ENCODE results near the gene IL23A.
"Not testable (repeated sequence)": the region's sequence is repeated elsewhere in the genome, so short reads cannot be mapped to it uniquely, and the experiment has no call there.

Gene IL23A

DNA sequence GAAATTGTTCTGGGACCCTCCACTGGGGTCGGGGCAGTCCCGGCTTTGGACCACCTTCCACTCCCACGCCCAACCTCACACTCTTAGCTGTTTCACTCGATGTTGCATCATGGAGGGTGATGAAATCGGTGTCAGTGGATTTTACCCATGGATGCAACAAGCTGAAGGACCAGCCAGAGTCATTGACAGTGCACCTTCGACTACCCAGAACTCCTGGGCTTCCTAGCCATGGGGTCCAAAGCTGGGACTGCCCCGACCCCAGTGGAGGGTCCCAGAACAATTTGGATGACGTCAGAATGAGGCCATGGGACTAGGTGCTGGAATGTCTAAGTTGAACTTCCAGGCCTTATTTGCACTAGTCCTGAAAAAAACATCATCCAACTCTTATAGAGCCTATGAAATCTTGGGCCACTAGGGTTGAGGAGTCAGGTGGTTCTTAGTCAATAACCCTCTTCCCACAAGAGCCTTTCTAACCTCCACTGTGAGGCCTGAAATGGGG, 882 bp upstream of the IL23A start:
- ATAC-seq (no peak), DNase-seq (peak; percentile 35 to 69)
- Mint-ChIP-seq H3K9me3 (no peaks in the 10 kb centered on the region), H3K27me3 (no peaks in the 10 kb centered on the region), H3K27ac (peak overlapping the region; percentile 93 to 99), H3K4me1 (peaks cover 58% of the 10 kb centered on the region), H3K4me3 (peak overlapping the region; percentile 64 to 97)

DNA sequence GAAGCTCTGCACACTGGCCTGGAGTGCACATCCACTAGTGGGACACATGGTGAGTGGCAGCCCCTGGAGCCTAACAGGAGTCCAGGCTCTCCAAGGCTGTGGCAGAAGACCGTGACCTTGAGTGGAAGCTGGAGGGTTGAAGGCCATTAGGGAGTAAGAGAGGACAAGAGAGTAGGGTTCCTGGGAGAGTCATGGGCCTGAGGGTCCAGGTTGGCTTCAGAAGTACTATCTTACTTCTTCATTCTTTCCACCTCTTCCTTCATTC, 406 bp downstream of the IL23A start:
- peaks cover 50% of the 10 kb centered on the region for H3K4me1 Mint-ChIP-seq
- H3K27ac Mint-ChIP-seq, result peak overlapping the region; percentile 99
- DNase-seq, result no peak
- ATAC-seq, result no peak
- no peaks in the 10 kb centered on the region for H3K27me3 Mint-ChIP-seq
- H3K4me3 Mint-ChIP-seq, result peak overlapping the region; percentile 94 to 97
- no peaks in the 10 kb centered on the region for H3K9me3 Mint-ChIP-seq

GRCh38 chr12:56341616-56342015, 2.9 kb downstream of the IL23A start:
- no peaks in the 10 kb centered on the region for H3K9me3 Mint-ChIP-seq
- DNase-seq (no peak), ATAC-seq (no peak)
- H3K27me3 Mint-ChIP-seq, result no peaks in the 10 kb centered on the region
- no peak overlapping the region for H3K4me3 Mint-ChIP-seq
- peaks cover 38% of the 10 kb centered on the region for H3K4me1 Mint-ChIP-seq
- H3K27ac Mint-ChIP-seq, result no peak overlapping the region

GRCh38 chr12:56342290-56342689, 3.6 kb downstream of the IL23A start:
- not testable (repeated sequence) for H3K4me3 Mint-ChIP-seq, DNase-seq, H3K9me3 Mint-ChIP-seq, H3K27ac Mint-ChIP-seq, ATAC-seq, H3K27me3 Mint-ChIP-seq
- peaks cover 31% of the 10 kb centered on the region for H3K4me1 Mint-ChIP-seq

- H3K4me3 Mint-ChIP-seq, result no peak overlapping the region
These were observed 8.0 kb downstream of the IL23A start for GRCh38 chr12:56346675-56347074.

DNA sequence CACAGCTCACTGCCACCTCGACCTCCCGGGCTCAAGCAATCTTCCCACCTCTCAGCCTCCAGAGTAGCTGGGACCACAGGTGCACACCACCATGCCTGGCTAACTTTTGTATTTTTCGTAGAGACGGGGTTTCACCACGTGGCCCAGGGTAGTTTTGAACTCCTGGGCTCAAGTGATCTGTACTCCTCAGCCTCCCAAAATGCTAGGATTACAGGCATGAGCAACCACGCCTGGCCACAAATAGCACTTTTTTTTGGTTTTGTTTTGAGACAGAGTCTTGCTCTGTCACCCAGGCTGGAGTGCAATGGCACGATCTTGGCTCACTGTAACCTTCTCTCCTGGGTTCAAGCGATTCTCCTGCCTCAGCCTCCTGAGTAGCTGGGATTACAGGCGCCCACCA, 8.6 kb downstream of the IL23A start:
- DNase-seq, ATAC-seq, H3K9me3 Mint-ChIP-seq, H3K27ac Mint-ChIP-seq, H3K4me3 Mint-ChIP-seq, H3K4me1 Mint-ChIP-seq, H3K27me3 Mint-ChIP-seq: not testable (repeated sequence)

More at GRCh38 chr12:56346675-56347074, 8.0 kb downstream of the IL23A start:
- Mint-ChIP-seq H3K27me3 (no peaks in the 10 kb centered on the region), H3K4me1 (no peaks in the 10 kb centered on the region), H3K27ac (no peak overlapping the region), H3K9me3 (no peaks in the 10 kb centered on the region)
- ATAC-seq (peak; percentile 41), DNase-seq (no peak)

DNA sequence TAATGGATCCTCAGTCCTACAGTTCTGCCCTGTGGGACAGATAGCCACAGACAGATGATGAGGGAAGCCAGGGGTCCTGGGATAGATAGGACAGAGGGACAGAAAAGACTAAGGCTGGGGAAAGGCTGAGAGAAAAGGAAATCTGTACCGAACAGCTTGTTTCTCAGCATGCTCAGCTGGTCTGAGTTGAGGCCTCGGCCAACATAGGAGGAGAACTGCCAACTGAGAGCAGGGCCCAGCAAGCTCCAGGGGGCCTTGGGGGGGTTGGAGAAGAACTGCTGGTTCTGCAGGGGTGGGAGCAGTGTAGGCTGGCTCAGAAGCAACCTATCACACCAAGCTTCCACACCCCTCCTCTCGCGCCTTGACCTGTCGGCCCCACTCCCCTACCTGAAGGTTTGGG, 10.1 kb downstream of the IL23A start:
- no peaks in the 10 kb centered on the region for H3K4me1 Mint-ChIP-seq
- no peak overlapping the region for H3K4me3 Mint-ChIP-seq
- peak overlapping the region in 1 of 2 donors; percentile 91 for H3K27ac Mint-ChIP-seq
- no peak for DNase-seq
- no peaks in the 10 kb centered on the region for H3K9me3 Mint-ChIP-seq
- no peaks in the 10 kb centered on the region for H3K27me3 Mint-ChIP-seq
- ATAC-seq, result no peak

DNA sequence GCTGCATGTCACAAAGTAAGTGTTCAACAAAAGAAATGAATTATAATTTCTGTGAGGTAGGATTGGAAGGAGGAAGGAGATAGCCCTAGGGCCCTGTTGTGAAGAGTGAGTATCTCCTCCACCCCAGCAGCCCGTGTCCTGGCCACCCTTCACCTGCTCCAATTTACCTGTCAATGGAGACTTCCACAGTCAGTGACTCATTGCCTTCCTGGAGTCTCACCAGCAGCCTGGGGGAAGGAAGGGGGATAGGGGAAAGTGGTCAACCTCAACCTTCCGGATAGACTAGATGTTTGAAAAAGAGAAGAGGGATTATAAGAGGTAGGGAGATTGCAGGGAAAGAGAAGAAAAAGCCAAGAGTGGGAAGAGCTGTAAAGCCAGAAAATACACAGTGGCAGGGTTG, 12.0 kb downstream of the IL23A start:
- Mint-ChIP-seq H3K27me3 (no peaks in the 10 kb centered on the region), H3K4me3 (no peak overlapping the region), H3K4me1 (no peaks in the 10 kb centered on the region), H3K9me3 (no peaks in the 10 kb centered on the region), H3K27ac (no peak overlapping the region)
- DNase-seq, result no peak
- ATAC-seq, result no peak

DNA sequence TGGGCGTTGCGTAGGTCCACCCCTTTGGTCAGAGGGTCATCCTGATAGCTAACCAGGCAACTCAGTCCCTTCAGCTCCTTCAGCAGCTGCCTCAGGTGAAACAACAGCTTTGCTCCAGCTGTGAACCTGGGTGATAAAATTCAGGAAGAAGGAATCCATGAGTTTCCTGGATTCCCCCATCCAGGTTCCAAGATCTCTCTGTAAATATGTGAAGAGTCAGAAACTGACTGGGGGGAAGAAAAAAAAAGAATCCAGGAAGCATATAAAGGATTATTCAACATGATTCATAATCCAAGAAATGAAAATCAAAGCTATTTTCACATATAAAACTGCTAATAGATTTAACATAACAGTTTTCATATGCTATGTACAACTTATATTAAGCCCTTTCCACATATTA, 12.6 kb downstream of the IL23A start:
- H3K4me3 Mint-ChIP-seq, result no peak overlapping the region
- no peaks in the 10 kb centered on the region for H3K4me1 Mint-ChIP-seq
- DNase-seq (no peak), ATAC-seq (no peak)
- H3K27ac Mint-ChIP-seq, result no peak overlapping the region
- no peaks in the 10 kb centered on the region for H3K9me3 Mint-ChIP-seq
- no peaks in the 10 kb centered on the region for H3K27me3 Mint-ChIP-seq

DNA sequence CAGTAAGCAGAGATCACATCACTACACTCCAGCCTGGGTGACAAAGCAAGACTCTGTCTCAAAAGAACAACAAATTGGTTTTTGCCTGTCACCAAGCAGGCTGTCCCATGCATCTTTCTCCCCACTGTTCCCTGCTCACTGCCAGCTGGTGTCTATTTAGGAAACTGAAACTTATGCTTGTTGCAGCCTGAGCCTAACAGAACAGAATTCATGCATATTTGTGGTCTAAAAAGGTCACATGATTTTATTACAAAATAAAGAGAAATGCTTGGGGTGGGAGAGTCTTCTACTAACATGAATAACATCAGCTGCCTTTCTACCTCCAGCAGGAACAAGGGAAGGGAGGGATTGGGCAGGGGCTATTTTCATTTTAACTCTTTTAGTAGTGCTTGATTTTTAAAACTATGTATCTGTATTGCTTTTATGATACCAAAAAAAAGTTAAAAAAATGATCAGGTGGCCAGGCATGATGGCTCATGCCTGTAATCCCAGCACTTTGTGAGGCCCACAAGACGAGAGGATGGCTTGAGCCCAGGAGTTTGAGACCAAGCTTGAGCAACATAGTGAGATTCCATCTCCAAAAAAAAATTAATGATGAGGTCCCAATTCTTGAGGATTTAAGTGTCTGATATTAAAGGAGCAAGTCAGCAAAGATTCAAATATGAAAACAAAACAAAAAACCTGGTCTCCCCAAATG, 20.3 kb downstream of the IL23A start:
- DNase-seq, result no peak
- H3K9me3 Mint-ChIP-seq, result no peaks in the 10 kb centered on the region
- ATAC-seq, result no peak
- H3K27ac Mint-ChIP-seq, result peak overlapping the region; percentile 99 to 100
- H3K4me3 Mint-ChIP-seq, result peak overlapping the region; percentile 96 to 98
- H3K27me3 Mint-ChIP-seq, result no peaks in the 10 kb centered on the region
- peaks cover 33% of the 10 kb centered on the region for H3K4me1 Mint-ChIP-seq

DNA sequence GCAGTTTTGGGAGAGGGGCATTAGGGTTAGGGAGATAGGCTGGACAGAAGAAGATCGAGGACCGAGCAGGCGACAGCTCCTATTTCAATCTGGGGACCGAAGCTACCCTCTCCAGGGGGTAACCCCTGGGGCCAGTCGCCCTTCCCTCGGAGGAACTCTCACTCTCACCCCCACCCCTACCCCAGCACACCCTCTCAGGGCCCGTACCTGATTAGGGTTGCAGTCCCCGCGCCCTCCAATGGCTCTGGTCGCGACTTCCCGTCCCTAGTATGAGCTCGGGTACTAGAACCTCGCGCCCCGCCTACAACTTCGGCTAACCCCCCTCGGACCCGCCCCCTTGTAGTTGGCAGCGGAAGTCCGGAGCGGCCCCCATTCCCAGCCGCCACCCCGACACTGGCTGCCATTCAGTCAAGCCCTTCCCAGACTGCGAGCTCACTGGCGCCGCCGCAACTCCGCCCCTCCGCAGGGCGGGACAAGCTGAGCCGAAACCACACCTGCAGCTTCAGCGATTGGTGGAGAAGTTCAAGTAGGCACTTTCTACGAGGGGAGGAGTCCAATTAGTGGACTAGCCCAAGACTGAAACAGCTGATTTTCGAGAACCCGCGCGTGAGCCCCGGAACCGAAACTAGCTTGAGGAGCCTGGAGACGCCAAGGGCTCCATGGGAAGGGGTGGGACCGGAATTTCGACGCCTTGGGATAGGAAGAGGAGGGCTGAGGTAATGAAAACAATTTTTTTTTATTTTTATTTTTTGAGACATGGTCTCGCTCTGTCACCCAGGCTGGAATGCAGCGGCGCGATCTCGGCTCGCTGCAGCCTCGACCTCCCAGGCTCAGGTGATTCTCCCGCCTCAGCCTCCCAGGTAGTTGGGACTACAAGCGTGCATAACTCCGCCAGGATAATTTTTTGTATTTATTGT, 21.4 kb downstream of the IL23A start, which contains the start of gene STAT2:
TSS of gene STAT2 (minus strand) at position 257 of the 917 bp plus-strand sequence. CDS start 3,536 bp downstream, outside the sequence.
- peak; percentile 99 to 100 for DNase-seq
- Mint-ChIP-seq H3K4me3 (peak within 1 kb of the TSS; percentile 96 to 98), H3K4me1 (peaks cover 33% of the 10 kb centered on the region), H3K27ac (peak within 1 kb of the TSS; percentile 99 to 100), H3K27me3 (no peaks in the 10 kb centered on the region), H3K9me3 (no peaks in the 10 kb centered on the region)
- ATAC-seq, result peak; percentile 98

DNA sequence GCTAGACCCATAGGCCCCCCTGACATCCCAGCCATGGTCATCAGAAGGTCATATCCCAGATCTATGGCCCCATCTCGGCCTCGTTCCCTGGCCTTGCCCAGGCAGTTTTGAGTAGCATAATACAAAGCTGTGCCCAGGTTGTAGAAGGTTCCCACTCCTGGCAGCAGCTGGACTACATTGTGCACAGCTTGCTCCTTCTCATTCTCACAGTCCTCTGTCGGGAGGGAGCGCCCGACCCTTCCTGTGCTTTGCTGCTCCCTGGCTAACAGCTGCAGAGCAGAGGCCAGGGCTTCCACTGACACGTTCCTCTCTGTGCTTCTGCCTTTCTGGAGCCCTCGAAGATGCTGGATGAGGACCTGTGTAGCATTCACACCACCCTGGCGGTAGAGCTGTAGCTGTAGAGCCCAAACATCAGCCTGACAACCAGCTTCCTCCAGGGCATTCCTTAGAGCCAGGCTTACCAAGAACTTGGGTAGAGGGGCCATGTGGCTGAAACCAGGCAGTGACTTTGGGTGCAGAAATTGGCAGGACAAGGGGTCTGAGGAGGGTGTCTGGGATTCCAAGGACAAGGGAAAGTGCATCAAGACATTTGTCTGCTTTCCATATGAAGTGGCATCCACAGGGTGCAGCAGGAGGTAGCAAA, 22.9 kb downstream of the IL23A start:
- Mint-ChIP-seq H3K9me3 (no peaks in the 10 kb centered on the region), H3K27ac (peak overlapping the region; percentile 99 to 100), H3K4me3 (peak overlapping the region; percentile 96 to 98), H3K27me3 (no peaks in the 10 kb centered on the region), H3K4me1 (peaks cover 33% of the 10 kb centered on the region)
- no peak for DNase-seq
- no peak for ATAC-seq

DNA sequence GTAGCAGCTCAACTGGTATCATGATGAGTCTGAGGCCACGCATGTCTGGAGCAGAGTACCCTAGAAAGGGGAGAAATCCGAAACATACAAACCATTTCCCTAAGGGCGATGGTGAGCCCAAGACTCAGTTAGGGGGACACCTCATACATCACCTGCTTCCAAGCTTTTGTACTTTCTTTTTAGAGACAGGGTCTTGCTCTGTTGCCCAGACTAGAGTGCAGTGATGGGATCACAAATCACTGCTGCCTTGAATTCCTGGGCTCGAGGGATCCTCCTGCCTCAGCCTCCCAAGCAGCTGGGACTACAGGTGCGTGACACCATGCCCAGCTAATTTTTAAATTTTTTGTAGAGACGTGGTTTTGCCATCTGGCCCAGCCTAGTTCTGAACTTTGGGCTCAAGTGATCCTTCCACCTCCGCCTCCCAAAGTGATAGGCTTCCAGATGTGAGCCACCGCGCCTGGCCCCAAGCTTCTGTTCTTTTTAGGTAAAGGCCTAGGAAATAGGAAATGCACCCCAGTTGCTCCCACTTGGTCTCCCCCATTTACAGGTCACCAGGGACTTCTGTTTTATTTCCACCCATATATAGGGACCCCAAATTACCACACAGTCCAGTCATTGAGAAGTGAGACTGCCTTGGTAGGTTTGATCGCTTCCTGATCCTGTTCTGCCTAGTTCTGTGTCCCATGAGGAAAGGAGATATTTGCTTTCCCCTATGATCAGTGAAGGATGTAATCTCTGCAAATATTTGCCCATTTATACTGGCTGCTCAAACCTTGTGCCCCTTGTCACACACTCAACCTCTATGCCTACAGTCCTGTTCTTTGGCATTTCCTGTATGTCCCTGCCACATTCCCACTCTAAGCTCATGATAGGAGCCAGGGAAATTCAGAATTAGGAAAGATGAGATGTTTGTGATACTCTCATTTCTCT, 23.7 kb downstream of the IL23A start, which contains the start of gene APOF:
TSS of gene APOF (minus strand) at position 728 of the 930 bp plus-strand sequence. CDS start at position 616, 112 bp downstream.
- Mint-ChIP-seq H3K4me1 (peaks cover 33% of the 10 kb centered on the region), H3K27ac (peak within 1 kb of the TSS in 1 of 2 donors; percentile 94), H3K9me3 (no peaks in the 10 kb centered on the region), H3K4me3 (peak within 1 kb of the TSS in 1 of 2 donors; percentile 96), H3K27me3 (no peaks in the 10 kb centered on the region)
- ATAC-seq (no peak), DNase-seq (no peak)

- ATAC-seq (no peak), DNase-seq (no peak)
- Mint-ChIP-seq H3K27me3 (no peaks in the 10 kb centered on the region), H3K27ac (no peak overlapping the region), H3K4me1 (no peaks in the 10 kb centered on the region), H3K4me3 (no peak overlapping the region), H3K9me3 (no peaks in the 10 kb centered on the region)
These were observed 28.3 kb downstream of the IL23A start for GRCh38 chr12:56366948-56367347.

- peaks cover 0 to 8% of the 10 kb centered on the region in 2 donors for H3K9me3 Mint-ChIP-seq
- no peak for DNase-seq
- ATAC-seq, result no peak
These were observed 34.8 kb downstream of the IL23A start for GRCh38 chr12:56373515-56373914.

More at GRCh38 chr12:56373515-56373914, 34.8 kb downstream of the IL23A start:
- Mint-ChIP-seq H3K27ac (no peak overlapping the region), H3K4me1 (no peaks in the 10 kb centered on the region), H3K27me3 (no peaks in the 10 kb centered on the region), H3K4me3 (no peak overlapping the region)

Data from stimulated activated naive CD8-positive, alpha-beta T cell treated with anti-CD3 and anti-CD28 coated beads, Interleukin-15, amount 100 ng/mL, for 72 hours (primary cell).